ENCODE measurements around the gene KCNIP1.

Gene KCNIP1

DNA sequence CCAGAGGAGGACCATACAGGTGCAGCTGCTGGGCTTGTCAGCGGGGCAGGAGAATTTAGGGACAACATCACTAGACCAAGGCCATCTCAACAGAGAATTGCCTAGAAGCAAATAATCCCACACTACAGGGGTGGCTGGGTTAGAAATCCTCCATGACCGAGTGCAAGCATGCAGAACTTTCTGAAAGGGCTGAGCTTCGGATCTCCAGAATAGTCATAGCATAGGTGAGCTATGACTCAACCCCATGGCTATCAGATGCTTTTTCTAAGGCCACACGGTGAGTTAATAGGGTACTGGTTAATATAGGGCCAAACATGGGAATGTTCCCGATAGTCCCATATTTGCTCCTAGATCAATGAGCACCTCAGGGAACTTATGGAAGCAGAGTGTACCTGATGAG, 4.2 kb downstream of the KCNIP1 start:
- H3K4me1 Mint-ChIP-seq, result no peaks in the 10 kb centered on the region
- H3K4me3 Mint-ChIP-seq, result no peak overlapping the region
- no peaks in the 10 kb centered on the region for H3K9me3 Mint-ChIP-seq
- no peak for DNase-seq (ENCODE audit: low spot score in 2 of 2)
- H3K27ac Mint-ChIP-seq, result no peak overlapping the region
- H3K36me3 Mint-ChIP-seq, result no peaks in the 10 kb centered on the region
- peaks cover 13% of the 10 kb centered on the region for H3K27me3 Mint-ChIP-seq
- ATAC-seq (ENCODE audit: low read depth), result no peak

DNA sequence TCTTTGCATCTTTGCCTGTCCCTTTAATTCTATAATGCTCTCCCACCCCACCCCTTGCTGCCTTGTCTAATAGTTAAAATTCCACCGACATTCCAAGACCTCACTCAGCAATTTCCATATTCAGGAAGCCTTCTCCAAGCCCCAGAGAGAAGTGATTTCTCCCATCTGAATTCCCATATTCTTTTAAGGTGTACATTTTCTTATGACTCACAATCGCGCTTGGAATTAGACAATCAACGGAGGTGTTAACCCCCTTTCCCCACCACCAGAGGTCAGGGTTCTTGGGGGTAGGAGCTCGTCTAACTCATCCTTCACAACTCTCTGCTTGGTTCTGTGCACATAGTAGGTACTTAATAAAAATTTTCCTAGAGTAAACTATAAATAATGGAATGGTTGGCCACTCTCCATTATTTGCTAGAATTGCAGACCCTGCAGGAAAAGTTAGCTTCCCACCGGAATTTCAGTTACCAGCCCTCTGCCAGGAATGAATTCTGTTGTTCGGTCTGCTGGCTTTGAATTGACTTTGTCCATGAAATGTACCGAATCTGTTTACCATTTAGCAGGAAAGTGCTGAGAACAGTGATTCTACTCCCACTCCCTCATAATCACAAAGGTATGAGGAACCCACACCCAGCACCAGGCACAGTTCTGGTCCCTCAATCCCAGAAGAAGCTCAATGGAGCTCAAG, 5.0 kb downstream of the KCNIP1 start:
- ATAC-seq (ENCODE audit: low read depth) (no peak), DNase-seq (ENCODE audit: low spot score in 2 of 2) (no peak)
- H3K27ac Mint-ChIP-seq, result no peak overlapping the region
- H3K9me3 Mint-ChIP-seq, result no peaks in the 10 kb centered on the region
- H3K4me3 Mint-ChIP-seq, result no peak overlapping the region
- no peaks in the 10 kb centered on the region for H3K36me3 Mint-ChIP-seq
- peaks cover 11% of the 10 kb centered on the region for H3K27me3 Mint-ChIP-seq
- no peaks in the 10 kb centered on the region for H3K4me1 Mint-ChIP-seq

GRCh38 chr5:170509348-170509660, 5.5 kb downstream of the KCNIP1 start:
- H3K4me3 Mint-ChIP-seq, result no peak overlapping the region
- no peak for ATAC-seq (ENCODE audit: low read depth)
- H3K27me3 Mint-ChIP-seq, result peaks cover 11% of the 10 kb centered on the region
- no peak overlapping the region for H3K27ac Mint-ChIP-seq
- DNase-seq (ENCODE audit: low spot score in 2 of 2), result no peak
- no peaks in the 10 kb centered on the region for H3K4me1 Mint-ChIP-seq
- no peaks in the 10 kb centered on the region for H3K9me3 Mint-ChIP-seq
- no peaks in the 10 kb centered on the region for H3K36me3 Mint-ChIP-seq

DNA sequence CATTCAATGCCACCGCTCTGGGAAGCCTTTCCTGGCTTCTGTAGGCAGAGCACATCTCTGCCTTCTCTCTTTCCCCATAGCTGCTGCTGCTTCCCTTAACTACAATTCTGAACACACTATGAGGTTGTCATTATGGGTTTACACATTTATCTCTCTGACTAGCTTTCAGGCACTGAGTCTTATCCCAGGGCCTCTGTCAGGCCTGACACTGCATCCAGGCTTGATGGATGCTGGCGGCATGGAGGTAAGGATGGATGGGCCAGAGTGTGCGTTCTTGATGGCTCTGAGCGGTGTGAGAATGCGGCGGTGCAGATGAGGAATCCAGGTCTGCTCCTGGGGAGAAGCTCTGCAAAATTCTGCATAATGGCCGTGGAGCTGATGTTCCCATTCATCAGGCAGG, 6.3 kb downstream of the KCNIP1 start:
- Mint-ChIP-seq H3K4me3 (no peak overlapping the region), H3K36me3 (no peaks in the 10 kb centered on the region), H3K9me3 (no peaks in the 10 kb centered on the region), H3K4me1 (no peaks in the 10 kb centered on the region), H3K27ac (no peak overlapping the region), H3K27me3 (peaks cover 7% of the 10 kb centered on the region)
- ATAC-seq (ENCODE audit: low read depth) (no peak), DNase-seq (ENCODE audit: low spot score in 2 of 2) (no peak)

- no peak overlapping the region for H3K27ac Mint-ChIP-seq
- H3K4me3 Mint-ChIP-seq, result no peak overlapping the region
- H3K27me3 Mint-ChIP-seq, result peaks cover 5% of the 10 kb centered on the region
- H3K9me3 Mint-ChIP-seq, result no peaks in the 10 kb centered on the region
- DNase-seq (ENCODE audit: low spot score in 2 of 2), result no peak
- H3K4me1 Mint-ChIP-seq, result no peaks in the 10 kb centered on the region
- H3K36me3 Mint-ChIP-seq, result no peaks in the 10 kb centered on the region
- ATAC-seq (ENCODE audit: low read depth), result no peak
Observed at GRCh38 chr5:170510559-170510958, 6.7 kb downstream of the KCNIP1 start.

GRCh38 chr5:170511551-170512258, 7.9 kb downstream of the KCNIP1 start:
- Mint-ChIP-seq H3K4me3 (no peak overlapping the region), H3K36me3 (no peaks in the 10 kb centered on the region), H3K27me3 (peaks cover 5% of the 10 kb centered on the region), H3K9me3 (no peaks in the 10 kb centered on the region), H3K27ac (no peak overlapping the region), H3K4me1 (no peaks in the 10 kb centered on the region)
- DNase-seq (ENCODE audit: low spot score in 2 of 2) (no peak), ATAC-seq (ENCODE audit: low read depth) (no peak)

DNA sequence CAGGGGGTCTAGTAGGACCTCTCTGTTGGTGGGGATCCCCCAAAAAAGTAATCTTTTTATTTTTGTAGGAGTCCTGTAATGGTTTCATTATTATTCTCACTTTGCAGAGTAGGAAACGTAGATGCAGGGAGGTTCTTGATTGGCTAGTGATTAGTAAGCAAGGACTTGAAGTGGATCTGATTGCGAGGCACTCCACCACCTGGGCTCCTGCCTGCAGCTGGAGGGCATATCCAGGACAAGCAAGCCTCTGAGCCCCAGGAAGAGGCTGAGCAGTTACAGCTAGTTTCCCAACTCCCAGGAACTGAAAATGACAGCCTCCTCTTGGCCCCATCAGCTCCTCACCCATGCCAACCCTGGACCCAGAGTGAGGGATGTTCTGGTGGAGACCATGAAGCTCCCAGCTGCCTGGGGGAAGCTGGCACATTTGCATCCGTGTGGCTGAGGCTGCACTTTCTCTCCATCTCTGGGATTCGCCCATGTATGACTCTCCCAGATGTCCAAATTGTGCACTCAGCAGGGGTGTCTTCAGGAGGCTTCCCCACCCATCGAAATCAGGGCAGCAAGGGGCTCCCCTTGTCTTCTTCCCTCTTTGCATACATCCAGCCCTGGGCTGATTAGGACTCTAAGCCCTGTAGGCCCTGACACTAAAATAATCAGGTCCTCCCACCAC, 10.2 kb downstream of the KCNIP1 start:
- ATAC-seq (ENCODE audit: low read depth), result no peak
- no peaks in the 10 kb centered on the region for H3K9me3 Mint-ChIP-seq
- no peak overlapping the region for H3K4me3 Mint-ChIP-seq

DNA sequence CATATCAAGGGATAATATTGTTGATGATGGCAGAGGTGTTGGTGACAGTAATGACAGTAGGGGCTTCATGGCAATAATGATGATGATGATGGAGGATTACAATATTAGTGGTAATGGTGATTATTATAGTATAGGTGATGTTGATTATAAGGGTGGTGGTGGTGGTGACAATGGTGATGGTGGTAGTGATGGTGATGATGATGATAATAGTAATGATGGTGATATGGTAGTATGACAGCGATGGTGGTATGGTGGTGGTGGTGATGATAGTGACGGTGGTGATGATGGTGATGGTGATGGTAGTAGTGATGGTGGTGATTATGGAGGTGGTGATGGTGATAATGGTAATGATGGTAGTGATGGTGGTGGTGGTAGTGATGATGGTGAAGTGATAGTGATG, 13.6 kb downstream of the KCNIP1 start:
- H3K36me3 Mint-ChIP-seq, result no peaks in the 10 kb centered on the region
- H3K27me3 Mint-ChIP-seq, result peaks cover 2% of the 10 kb centered on the region
- ATAC-seq (ENCODE audit: low read depth) (no peak), DNase-seq (ENCODE audit: low spot score in 2 of 2) (no peak)
- H3K4me1 Mint-ChIP-seq, result no peaks in the 10 kb centered on the region
- H3K27ac Mint-ChIP-seq, result no peak overlapping the region
- H3K9me3 Mint-ChIP-seq, result no peaks in the 10 kb centered on the region
- H3K4me3 Mint-ChIP-seq, result no peak overlapping the region

More for the DNA sequence above, 10.2 kb downstream of the KCNIP1 start:
- Mint-ChIP-seq H3K27me3 (no peaks in the 10 kb centered on the region), H3K4me1 (no peaks in the 10 kb centered on the region), H3K36me3 (no peaks in the 10 kb centered on the region), H3K27ac (no peak overlapping the region)
- DNase-seq (ENCODE audit: low spot score in 2 of 2), result no peak

GRCh38 chr5:170518277-170518676, 14.5 kb downstream of the KCNIP1 start:
- ATAC-seq (ENCODE audit: low read depth), result no peak
- no peak for DNase-seq (ENCODE audit: low spot score in 2 of 2)
- no peaks in the 10 kb centered on the region for H3K9me3 Mint-ChIP-seq
- no peak overlapping the region for H3K4me3 Mint-ChIP-seq
- peaks cover 2% of the 10 kb centered on the region for H3K27me3 Mint-ChIP-seq
- H3K4me1 Mint-ChIP-seq, result no peaks in the 10 kb centered on the region
- no peak overlapping the region for H3K27ac Mint-ChIP-seq
- H3K36me3 Mint-ChIP-seq, result no peaks in the 10 kb centered on the region

GRCh38 chr5:170519549-170519948, 15.7 kb downstream of the KCNIP1 start:
- H3K4me1 Mint-ChIP-seq, result no peaks in the 10 kb centered on the region
- DNase-seq (ENCODE audit: low spot score in 2 of 2) (no peak), ATAC-seq (ENCODE audit: low read depth) (no peak)
- H3K27ac Mint-ChIP-seq, result no peak overlapping the region
- peaks cover 5% of the 10 kb centered on the region for H3K27me3 Mint-ChIP-seq
- no peaks in the 10 kb centered on the region for H3K9me3 Mint-ChIP-seq
- H3K4me3 Mint-ChIP-seq, result no peak overlapping the region
- H3K36me3 Mint-ChIP-seq, result no peaks in the 10 kb centered on the region

GRCh38 chr5:170520372-170520771, 16.6 kb downstream of the KCNIP1 start:
- ATAC-seq (ENCODE audit: low read depth), result no peak
- no peak overlapping the region for H3K4me3 Mint-ChIP-seq
- DNase-seq (ENCODE audit: low spot score in 2 of 2), result no peak
- no peaks in the 10 kb centered on the region for H3K36me3 Mint-ChIP-seq
- no peaks in the 10 kb centered on the region for H3K4me1 Mint-ChIP-seq
- peaks cover 5% of the 10 kb centered on the region for H3K27me3 Mint-ChIP-seq
- no peaks in the 10 kb centered on the region for H3K9me3 Mint-ChIP-seq
- H3K27ac Mint-ChIP-seq, result no peak overlapping the region

GRCh38 chr5:170522211-170523141, 18.7 kb downstream of the KCNIP1 start:
- ATAC-seq (ENCODE audit: low read depth), result no peak
- DNase-seq (ENCODE audit: low spot score in 2 of 2), result no peak
- Mint-ChIP-seq H3K27me3 (peaks cover 5% of the 10 kb centered on the region), H3K36me3 (no peaks in the 10 kb centered on the region), H3K27ac (no peak overlapping the region), H3K9me3 (no peaks in the 10 kb centered on the region), H3K4me3 (no peak overlapping the region), H3K4me1 (no peaks in the 10 kb centered on the region)

DNA sequence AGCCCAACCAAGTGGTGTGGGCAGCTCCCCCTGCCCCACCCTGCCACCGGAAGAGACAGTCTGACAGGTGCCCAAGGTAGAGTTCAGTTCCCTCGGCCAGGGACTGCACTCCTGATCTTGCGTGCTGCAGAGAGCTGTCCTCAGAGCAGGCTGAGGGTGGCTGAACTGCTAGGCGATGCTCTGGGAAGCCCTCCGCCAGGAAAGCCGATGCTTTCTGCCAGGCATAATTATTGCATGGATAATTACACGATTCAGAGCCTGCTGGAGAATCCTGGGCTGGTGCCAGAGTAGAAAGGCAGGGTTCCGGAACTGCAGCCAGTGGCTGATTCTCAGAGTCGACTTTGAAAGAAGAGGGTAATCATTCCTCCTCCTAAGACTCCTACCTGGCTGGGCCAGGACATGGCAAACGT, 19.3 kb downstream of the KCNIP1 start:
- Mint-ChIP-seq H3K27ac (no peak overlapping the region), H3K9me3 (no peaks in the 10 kb centered on the region), H3K36me3 (no peaks in the 10 kb centered on the region), H3K4me1 (no peaks in the 10 kb centered on the region), H3K4me3 (no peak overlapping the region), H3K27me3 (peaks cover 5% of the 10 kb centered on the region)
- ATAC-seq (ENCODE audit: low read depth) (no peak), DNase-seq (ENCODE audit: low spot score in 2 of 2) (no peak)

- ATAC-seq (ENCODE audit: low read depth) (no peak), DNase-seq (ENCODE audit: low spot score in 2 of 2) (no peak)
- Mint-ChIP-seq H3K4me3 (no peak overlapping the region), H3K4me1 (no peaks in the 10 kb centered on the region), H3K27ac (no peak overlapping the region), H3K27me3 (peaks cover 7% of the 10 kb centered on the region), H3K9me3 (no peaks in the 10 kb centered on the region), H3K36me3 (no peaks in the 10 kb centered on the region)
Observed at GRCh38 chr5:170523830-170524229, 20.0 kb downstream of the KCNIP1 start.

Data from memory B cell (primary cell).